ENCODE data around the gene SEMA5B. TPM values are rescaled to one million over a fixed set of nuclear protein-coding genes. Genes with fewer than 3 reads are reported as not detected.

The SEMA5B gene
- total and polyA plus RNA-seq, 12 donors, result 1.3 to 12.7 (median 7.4) TPM

GRCh38 chr3:122946185-122946584, 81.4 kb downstream of the SEMA5B start:
- H3K4me1 ChIP-seq, result peaks cover 0 to 50% (median 23%) of the 10 kb centered on the region in 9 donors
- ATAC-seq, result no peak
- DNase-seq, result no peak
- no peak overlapping the region for H3K4me3 ChIP-seq
- H3K9me3 ChIP-seq, result no peaks in the 10 kb centered on the region
- H3K36me3 ChIP-seq, result no peaks in the 10 kb centered on the region
- peaks cover 0 to 4% (median 0%) of the 10 kb centered on the region in 7 donors for H3K27me3 ChIP-seq
- no peak for TF ChIP-seq CTCF (IDR thresholded peaks at IDR 0.05)
- intact Hi-C loops (cut with DNase I), result loop anchor here in 6 of 10 donors (5.0 to 10.0 kb wide), 4 partner anchors 46 to 319 kb away; no protein-coding TSS in a partner anchor
- no peak overlapping the region for H3K27ac ChIP-seq

GRCh38 chr3:122945230-122945629, 82.3 kb downstream of the SEMA5B start:
- H3K9me3 ChIP-seq, result no peaks in the 10 kb centered on the region
- peaks cover 0 to 59% (median 28%) of the 10 kb centered on the region in 9 donors for H3K4me1 ChIP-seq
- H3K27ac ChIP-seq, result no peak overlapping the region
- intact Hi-C loops (cut with DNase I), result loop anchor here in 6 of 10 donors (5.0 to 10.0 kb wide), 4 partner anchors 47 to 320 kb away; no protein-coding TSS in a partner anchor
- WGBS, 2 donors, result 85 to 88% methylated on average over 2 of the region's 2 CpGs
- ATAC-seq (no peak), DNase-seq (no peak)
- no peaks in the 10 kb centered on the region for H3K36me3 ChIP-seq
- peaks cover 0 to 4% (median 0%) of the 10 kb centered on the region in 7 donors for H3K27me3 ChIP-seq
- no peak for TF ChIP-seq CTCF (IDR thresholded peaks at IDR 0.05)
- no peak overlapping the region for H3K4me3 ChIP-seq

GRCh38 chr3:122944671-122945161, 82.8 kb downstream of the SEMA5B start:
- DNase-seq, result no peak
- no peaks in the 10 kb centered on the region for H3K9me3 ChIP-seq
- peaks cover 0 to 60% (median 28%) of the 10 kb centered on the region in 9 donors for H3K4me1 ChIP-seq
- peak overlapping the region in 5 of 10 donors; percentile 18 to 54 (median 21) for H3K27ac ChIP-seq
- no peak for ATAC-seq
- 77 to 80% methylated on average over 7 of the region's 7 CpGs for WGBS, 2 donors
- intact Hi-C loops (cut with DNase I), result loop anchor here in 9 of 10 donors (5.0 to 10.0 kb wide), 6 partner anchors 38 to 613 kb away; no protein-coding TSS in a partner anchor
- H3K4me3 ChIP-seq, result no peak overlapping the region
- no peaks in the 10 kb centered on the region for H3K36me3 ChIP-seq
- H3K27me3 ChIP-seq, result peaks cover 0 to 4% (median 0%) of the 10 kb centered on the region in 7 donors
- TF ChIP-seq CTCF (IDR thresholded peaks at IDR 0.05), result no peak

GRCh38 chr3:122943828-122944190, 83.8 kb downstream of the SEMA5B start:
- Histone ChIP-seq H3K4me1 (peaks cover 0 to 58% (median 28%) of the 10 kb centered on the region in 9 donors), H3K36me3 (no peaks in the 10 kb centered on the region), H3K9me3 (no peaks in the 10 kb centered on the region), H3K27ac (peak overlapping the region in 1 of 10 donors; percentile 22), H3K4me3 (no peak overlapping the region), H3K27me3 (peaks cover 0 to 4% (median 0%) of the 10 kb centered on the region in 7 donors)
- 82 to 96% methylated on average over 3 of the region's 3 CpGs for WGBS, 2 donors
- intact Hi-C loops (cut with DNase I), result loop anchor here (1.0 to 10.0 kb wide), 8 partner anchors 38 to 613 kb away; partner anchors contain the start of gene SEMA5B (in 1 of the 10)
- DNase-seq (no peak), ATAC-seq (no peak)
- TF ChIP-seq CTCF (IDR thresholded peaks at IDR 0.05), result no peak
